Suppressor macrophage (primary cell): ENCODE measurements around the gene FAM3B.
"Not testable (repeated sequence)": the region's sequence is repeated elsewhere in the genome, so short reads cannot be mapped to it uniquely, and the experiment has no call there.

Source experiments
- DNase-seq, 4 experiments: peaks; one replicate each; pipeline ENCODE4 v3.0.0-alpha.2; 2020 to 2022

Gene FAM3B

GRCh38 chr21:41350436-41351155, 34.0 kb downstream of the FAM3B start:
- no peak for DNase-seq

DNA sequence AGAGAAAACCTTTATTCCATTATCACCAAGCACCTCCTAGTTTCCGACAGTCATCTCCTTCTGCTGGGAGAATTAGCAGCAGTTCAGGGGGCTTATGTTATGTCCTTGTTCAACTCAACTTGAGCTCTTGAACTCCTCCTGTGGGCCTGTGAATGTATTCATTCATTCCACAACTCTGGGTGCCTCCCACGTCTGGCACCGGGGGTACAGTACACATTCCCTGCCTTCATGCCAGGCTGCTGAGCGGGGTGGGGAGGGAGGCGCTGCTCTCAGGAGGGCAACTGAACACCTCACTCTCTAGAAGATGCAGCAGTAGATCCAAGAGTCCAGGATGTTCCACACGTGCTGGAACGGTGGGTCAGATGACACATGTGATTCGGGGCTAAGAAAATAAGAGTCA, 40.9 kb downstream of the FAM3B start:
- DNase-seq, result no peak

GRCh38 chr21:41358193-41359166, 41.9 kb downstream of the FAM3B start:
- no peak for DNase-seq

- no peak for DNase-seq
Measured at GRCh38 chr21:41359286-41359685, 42.7 kb downstream of the FAM3B start.

GRCh38 chr21:41359754-41360071, 43.1 kb downstream of the FAM3B start:
- not testable (repeated sequence) for DNase-seq

DNA sequence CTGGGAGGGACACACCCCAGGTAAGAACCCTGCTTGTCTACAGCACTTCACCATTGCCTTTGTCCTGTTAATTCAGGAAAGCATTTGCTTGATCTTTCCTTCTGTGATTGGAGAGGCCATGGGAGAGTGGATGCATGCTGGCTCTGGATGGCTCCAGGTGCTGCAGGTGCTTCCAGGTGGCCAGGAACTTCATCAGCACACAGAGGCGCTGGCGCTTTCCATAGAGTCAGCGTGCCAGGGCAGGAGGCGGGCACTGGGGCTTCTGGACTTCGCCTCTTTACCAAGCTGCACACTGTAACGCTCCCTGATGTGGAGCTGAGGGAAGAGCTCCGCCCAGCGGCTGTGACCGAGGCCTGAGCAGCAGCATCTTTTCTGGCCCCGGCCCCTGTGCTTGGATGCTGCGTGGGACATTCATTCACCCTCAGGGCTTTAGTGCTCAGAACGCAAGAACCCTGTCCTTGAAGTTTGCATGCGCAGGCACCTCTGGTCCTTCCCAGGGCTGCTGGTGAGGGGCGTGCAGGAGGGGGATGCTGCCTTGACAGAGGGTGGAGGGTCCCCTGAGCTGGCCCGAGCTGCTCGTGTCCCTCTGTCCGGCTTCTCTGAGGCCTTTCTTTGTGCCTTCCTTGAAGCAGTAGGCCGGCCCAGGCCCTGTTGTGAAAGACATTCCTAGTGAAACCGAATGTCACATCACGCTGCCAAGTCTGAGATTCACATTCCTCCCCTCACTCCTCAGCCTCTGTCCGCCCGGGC, 43.6 kb downstream of the FAM3B start:
- DNase-seq, result no peak

GRCh38 chr21:41361053-41361785, 44.6 kb downstream of the FAM3B start:
- no peak for DNase-seq

- DNase-seq, result peak; percentile 87 to 94 (median 90)
Measured at GRCh38 chr21:41361786-41362604, 45.4 kb downstream of the FAM3B start, which contains the start of gene MX2. MX2 (plus strand) TSS chr21:41362027; CDS start chr21:41376907, 14,880 bp downstream.

- peak in 1 of 4 experiments; percentile 18 for DNase-seq
Measured at GRCh38 chr21:41362605-41363369, 46.2 kb downstream of the FAM3B start.

- DNase-seq, result no peak
Measured at GRCh38 chr21:41363370-41364270, 47.0 kb downstream of the FAM3B start.

GRCh38 chr21:41364308-41364707, 47.7 kb downstream of the FAM3B start:
- no peak for DNase-seq

DNA sequence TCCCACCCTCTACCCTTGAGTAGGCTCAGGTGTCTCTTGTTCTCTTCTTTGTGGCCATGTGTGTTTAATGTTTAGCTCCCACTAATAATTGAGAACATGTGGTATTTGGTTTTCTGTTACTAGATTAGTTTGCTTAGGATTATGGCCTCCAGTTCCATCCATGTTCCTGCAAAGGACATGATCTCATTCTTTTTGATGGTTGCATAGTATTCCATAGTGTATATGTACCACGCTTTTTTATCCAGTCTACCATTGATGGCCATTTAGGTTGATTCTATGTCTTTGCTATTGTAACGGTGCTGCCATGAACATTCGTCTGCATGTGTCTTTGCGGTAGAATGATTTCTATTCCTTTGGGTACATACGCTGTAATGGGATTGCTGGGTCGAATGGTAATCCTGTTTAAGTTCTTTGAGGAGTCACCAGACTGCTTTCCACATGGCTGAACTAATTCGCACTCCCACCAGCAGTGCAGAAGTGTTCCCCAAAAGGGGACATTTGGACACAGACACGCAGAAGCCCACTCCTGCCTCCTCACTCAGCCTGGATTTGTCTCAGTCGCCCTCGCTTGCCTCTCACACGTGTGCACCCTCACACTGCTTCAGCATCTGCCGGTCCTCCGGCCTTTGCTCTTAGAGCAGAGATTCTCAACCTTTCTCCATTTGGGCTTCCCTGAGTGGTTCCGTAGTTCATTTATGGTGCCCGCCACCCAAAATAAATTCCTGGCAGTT, 48.9 kb downstream of the FAM3B start:
- no peak for DNase-seq

GRCh38 chr21:41366522-41367151, 50.0 kb downstream of the FAM3B start:
- peak; percentile 92 to 96 (median 93) for DNase-seq

- peak; percentile 17 to 40 (median 34) for DNase-seq
Measured at GRCh38 chr21:41367301-41367944, 50.8 kb downstream of the FAM3B start.

GRCh38 chr21:41367945-41368734, 51.5 kb downstream of the FAM3B start:
- DNase-seq, result peak in 2 of 4 experiments; percentile 10 to 26

- DNase-seq, result no peak
Measured at GRCh38 chr21:41368735-41369104, 52.1 kb downstream of the FAM3B start.
